ENCODE data around the gene GCK.
"Not testable (repeated sequence)": the region's sequence is repeated elsewhere in the genome, so short reads cannot be mapped to it uniquely, and the experiment has no call there.

GCK gene

DNA sequence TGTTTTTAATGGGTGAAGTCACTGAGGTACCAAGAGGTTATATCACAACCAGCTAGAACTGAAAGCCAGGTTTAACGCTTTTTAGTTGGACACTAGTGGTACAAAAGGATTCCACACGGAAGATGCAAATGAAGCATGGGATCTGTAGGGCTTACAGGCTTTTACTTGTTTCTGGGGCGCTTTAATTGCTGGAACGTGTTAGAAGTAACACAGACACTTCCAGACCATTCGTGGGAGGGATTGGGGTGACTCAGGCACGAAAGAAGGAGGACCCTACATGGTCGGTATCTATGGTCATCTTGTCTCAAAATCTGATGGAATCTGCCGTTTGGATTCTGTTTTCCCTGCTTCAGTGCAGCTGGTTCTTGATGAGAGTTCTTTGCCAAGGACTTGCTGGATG, 12.6 kb upstream of the GCK start:
- TF ChIP-seq, protein P1, sequence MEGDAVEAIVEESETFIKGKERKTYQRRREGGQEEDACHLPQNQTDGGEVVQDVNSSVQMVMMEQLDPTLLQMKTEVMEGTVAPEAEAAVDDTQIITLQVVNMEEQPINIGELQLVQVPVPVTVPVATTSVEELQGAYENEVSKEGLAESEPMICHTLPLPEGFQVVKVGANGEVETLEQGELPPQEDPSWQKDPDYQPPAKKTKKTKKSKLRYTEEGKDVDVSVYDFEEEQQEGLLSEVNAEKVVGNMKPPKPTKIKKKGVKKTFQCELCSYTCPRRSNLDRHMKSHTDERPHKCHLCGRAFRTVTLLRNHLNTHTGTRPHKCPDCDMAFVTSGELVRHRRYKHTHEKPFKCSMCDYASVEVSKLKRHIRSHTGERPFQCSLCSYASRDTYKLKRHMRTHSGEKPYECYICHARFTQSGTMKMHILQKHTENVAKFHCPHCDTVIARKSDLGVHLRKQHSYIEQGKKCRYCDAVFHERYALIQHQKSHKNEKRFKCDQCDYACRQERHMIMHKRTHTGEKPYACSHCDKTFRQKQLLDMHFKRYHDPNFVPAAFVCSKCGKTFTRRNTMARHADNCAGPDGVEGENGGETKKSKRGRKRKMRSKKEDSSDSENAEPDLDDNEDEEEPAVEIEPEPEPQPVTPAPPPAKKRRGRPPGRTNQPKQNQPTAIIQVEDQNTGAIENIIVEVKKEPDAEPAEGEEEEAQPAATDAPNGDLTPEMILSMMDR (IDR thresholded peaks at IDR 0.05; ENCODE audit: borderline replicate concordance, extremely low read depth, low read length, poor library complexity, severe bottlenecking), result no peak
- no peak for TF ChIP-seq EZH2 (IDR thresholded peaks at IDR 0.05; ENCODE audit: borderline replicate concordance, low read depth, low read length, severe bottlenecking)
- Histone ChIP-seq H3K4me1 (ENCODE audit: insufficient read depth, low read length) (peaks cover 19% of the 10 kb centered on the region), H3K9ac (ENCODE audit: low read depth, low read length) (peak overlapping the region; percentile 80), H3K4me3 (ENCODE audit: low read depth in 1 of 2, low read length in 2 of 2) (peak overlapping the region; percentile 98 to 99), H2AFZ (ENCODE audit: low read depth, low read length) (no peak overlapping the region), H3K36me3 (ENCODE audit: insufficient read depth, low read length) (peaks cover 40% of the 10 kb centered on the region), H4K20me1 (ENCODE audit: insufficient read depth, low read length) (peaks cover 18% of the 10 kb centered on the region; the same call in 1 of the 2 replicates), H3K9me3 (ENCODE audit: insufficient read depth, low read length, severe bottlenecking) (no peaks in the 10 kb centered on the region), H3K79me2 (ENCODE audit: insufficient read depth, low read length) (peaks cover 43% of the 10 kb centered on the region), H3K27me3 (ENCODE audit: insufficient read depth, low read length, poor library complexity) (no peaks in the 10 kb centered on the region), H3K4me2 (ENCODE audit: insufficient read depth, low read length) (peak overlapping the region; percentile 98), H3K27ac (ENCODE audit: low read length) (peak overlapping the region; percentile 50; the same call in 1 of the 2 replicates)
- DNase-seq, result no peak
- no peak for ATAC-seq (ENCODE audit: insufficient read depth, low read depth)

DNA sequence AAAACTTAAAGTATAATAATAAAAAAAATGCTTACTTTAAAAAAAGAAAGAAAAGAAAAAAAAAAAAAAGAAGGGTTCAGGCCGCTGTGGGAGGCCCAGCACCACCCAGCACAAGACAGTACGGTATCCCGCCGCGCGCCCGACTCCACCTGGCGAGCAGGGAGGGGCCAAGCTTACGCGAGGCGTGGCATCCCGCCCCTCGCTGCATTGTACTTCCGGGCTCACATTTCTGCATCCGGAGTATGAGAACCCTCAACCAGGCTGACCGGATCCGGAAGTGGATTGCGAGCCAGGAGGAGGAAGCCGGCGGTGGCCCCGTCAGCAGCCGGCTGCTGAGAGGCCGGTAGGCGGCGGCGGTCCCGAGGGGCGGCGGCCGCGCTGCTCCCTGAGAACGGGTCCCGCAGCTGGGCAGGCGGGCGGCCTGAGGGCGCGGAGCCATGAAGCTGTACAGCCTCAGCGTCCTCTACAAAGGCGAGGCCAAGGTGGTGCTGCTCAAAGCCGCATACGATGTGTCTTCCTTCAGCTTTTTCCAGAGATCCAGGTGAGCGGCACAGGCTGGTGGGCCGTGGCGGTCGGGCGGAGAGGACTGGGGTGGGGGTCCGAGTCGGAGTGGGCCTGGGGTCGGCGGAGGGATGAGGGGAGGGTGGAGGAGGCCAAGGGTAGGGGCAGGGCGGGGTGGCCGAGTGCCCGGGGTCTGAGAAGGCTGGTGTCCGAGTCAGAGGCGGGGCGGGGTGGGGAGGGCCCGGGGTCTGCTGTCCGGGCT, 11.6 kb upstream of the GCK start, which contains the start of gene YKT6:
YKT6 (plus strand) TSS at position 280 of the 763 bp plus-strand sequence; CDS start at position 438, 158 bp downstream.
- H2AFZ ChIP-seq (ENCODE audit: low read depth, low read length), result peak within 1 kb of the TSS; percentile 91
- H3K9ac ChIP-seq (ENCODE audit: low read depth, low read length), result peak within 1 kb of the TSS; percentile 80
- no peaks in the 10 kb centered on the region for H3K27me3 ChIP-seq (ENCODE audit: insufficient read depth, low read length, poor library complexity)
- TF ChIP-seq, protein P1 (IDR thresholded peaks at IDR 0.05; ENCODE audit: borderline replicate concordance, extremely low read depth, low read length, poor library complexity, severe bottlenecking), result peak; percentile 53
- TF ChIP-seq EZH2 (IDR thresholded peaks at IDR 0.05; ENCODE audit: borderline replicate concordance, low read depth, low read length, severe bottlenecking), result no peak
- no peaks in the 10 kb centered on the region for H3K9me3 ChIP-seq (ENCODE audit: insufficient read depth, low read length, severe bottlenecking)
- H3K4me1 ChIP-seq (ENCODE audit: insufficient read depth, low read length), result peaks cover 27% of the 10 kb centered on the region
- DNase-seq, result peak; percentile 96
- peak within 1 kb of the TSS; percentile 86 for H3K27ac ChIP-seq (ENCODE audit: low read length)
- H3K79me2 ChIP-seq (ENCODE audit: insufficient read depth, low read length), result peaks cover 41% of the 10 kb centered on the region
- peak; percentile 98 for ATAC-seq (ENCODE audit: insufficient read depth, low read depth)
- H3K4me2 ChIP-seq (ENCODE audit: insufficient read depth, low read length), result peak within 1 kb of the TSS; percentile 98
- H3K36me3 ChIP-seq (ENCODE audit: insufficient read depth, low read length), result peaks cover 30% of the 10 kb centered on the region
- H4K20me1 ChIP-seq (ENCODE audit: insufficient read depth, low read length), result peaks cover 14% of the 10 kb centered on the region; the same call in 1 of the 2 replicates
- peak within 1 kb of the TSS; percentile 98 to 99 for H3K4me3 ChIP-seq (ENCODE audit: low read depth in 1 of 2, low read length in 2 of 2)

DNA sequence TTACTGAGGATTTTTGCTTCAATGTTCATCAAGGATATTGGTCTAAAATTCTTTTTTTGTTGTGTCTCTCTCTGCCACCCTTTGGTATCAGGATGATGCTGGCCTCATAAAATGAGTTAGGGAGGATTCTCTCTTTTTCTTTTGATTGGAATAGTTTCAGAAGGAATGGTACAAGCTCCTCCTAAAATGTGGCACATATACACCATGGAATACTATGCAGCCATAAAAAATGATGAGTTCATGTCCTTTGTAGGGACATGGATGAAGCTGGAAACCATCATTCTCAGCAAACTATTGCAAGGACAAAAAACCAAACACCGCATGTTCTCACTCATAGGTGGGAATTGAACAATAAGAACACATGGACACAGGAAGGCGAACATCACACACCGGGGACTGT, 10.9 kb upstream of the GCK start:
- H3K27ac ChIP-seq (ENCODE audit: low read length); H3K9me3 ChIP-seq (ENCODE audit: insufficient read depth, low read length, severe bottlenecking); DNase-seq; ATAC-seq (ENCODE audit: insufficient read depth, low read depth); H3K9ac ChIP-seq (ENCODE audit: low read depth, low read length); H3K4me3 ChIP-seq (ENCODE audit: low read depth in 1 of 2, low read length in 2 of 2); H3K27me3 ChIP-seq (ENCODE audit: insufficient read depth, low read length, poor library complexity); H2AFZ ChIP-seq (ENCODE audit: low read depth, low read length): not testable (repeated sequence)
- H3K36me3 ChIP-seq (ENCODE audit: insufficient read depth, low read length), result peaks cover 23% of the 10 kb centered on the region
- peaks cover 38% of the 10 kb centered on the region for H3K79me2 ChIP-seq (ENCODE audit: insufficient read depth, low read length)
- peaks cover 14% of the 10 kb centered on the region; the same call in 1 of the 2 replicates for H4K20me1 ChIP-seq (ENCODE audit: insufficient read depth, low read length)
- H3K4me1 ChIP-seq (ENCODE audit: insufficient read depth, low read length), result peaks cover 30% of the 10 kb centered on the region
- H3K4me2 ChIP-seq (ENCODE audit: insufficient read depth, low read length), result peak overlapping the region; percentile 98; the same call in 1 of the 2 replicates

DNA sequence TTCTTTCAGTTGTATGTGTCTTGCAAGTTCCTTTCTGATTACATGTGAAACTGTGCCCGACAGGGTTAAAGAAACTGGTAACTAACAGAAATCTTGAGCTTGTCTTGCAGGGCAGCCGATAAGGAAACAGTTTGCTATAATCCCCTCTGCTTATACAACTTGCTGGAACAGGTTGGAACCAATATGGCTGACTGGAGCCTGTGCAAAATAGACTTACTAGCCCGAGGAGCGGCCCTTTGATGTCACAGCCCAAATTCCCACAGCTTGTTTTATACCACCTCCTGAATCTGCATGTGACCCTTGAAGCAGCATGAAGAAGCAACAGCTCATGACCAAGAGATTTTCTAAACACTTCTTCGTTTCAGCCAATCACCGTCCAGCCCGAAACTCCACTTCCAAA, 8.2 kb upstream of the GCK start:
- Histone ChIP-seq H3K4me3 (ENCODE audit: low read depth in 1 of 2, low read length in 2 of 2) (no peak overlapping the region), H3K79me2 (ENCODE audit: insufficient read depth, low read length) (peaks cover 17% of the 10 kb centered on the region), H3K9ac (ENCODE audit: low read depth, low read length) (no peak overlapping the region), H3K4me2 (ENCODE audit: insufficient read depth, low read length) (no peak overlapping the region), H2AFZ (ENCODE audit: low read depth, low read length) (no peak overlapping the region; the same call in 1 of the 2 replicates), H3K9me3 (ENCODE audit: insufficient read depth, low read length, severe bottlenecking) (no peaks in the 10 kb centered on the region), H3K27me3 (ENCODE audit: insufficient read depth, low read length, poor library complexity) (no peaks in the 10 kb centered on the region), H4K20me1 (ENCODE audit: insufficient read depth, low read length) (peaks cover 6% of the 10 kb centered on the region; the same call in 1 of the 2 replicates), H3K36me3 (ENCODE audit: insufficient read depth, low read length) (peaks cover under 1% of the 10 kb centered on the region; the same call in 1 of the 2 replicates), H3K4me1 (ENCODE audit: insufficient read depth, low read length) (peaks cover 23% of the 10 kb centered on the region), H3K27ac (ENCODE audit: low read length) (no peak overlapping the region)
- DNase-seq (no peak), ATAC-seq (ENCODE audit: insufficient read depth, low read depth) (no peak)
- TF ChIP-seq EZH2 (IDR thresholded peaks at IDR 0.05; ENCODE audit: borderline replicate concordance, low read depth, low read length, severe bottlenecking), result no peak
- TF ChIP-seq, protein P1 (IDR thresholded peaks at IDR 0.05; ENCODE audit: borderline replicate concordance, extremely low read depth, low read length, poor library complexity, severe bottlenecking), result no peak

Data from DND-41 (cell line).